Colonic mucosa (tissue), 4 donors: ENCODE data around the gene CLASP1. TPM values are rescaled to one million over a fixed set of nuclear protein-coding genes. Genes with fewer than 3 reads are reported as not detected.

Experiments
- DNase-seq: peaks from one replicate; pipeline ENCODE4 v3.0.0-alpha.2; 2020
- H3K27ac ChIP-seq: fragments of 200-600 bp; one replicate; pipeline ENCODE4 v1.8.0; 2021
- H3K27me3 ChIP-seq: fragments of 200-600 bp; one replicate; pipeline ENCODE4 v1.8.0; 2021
- H3K36me3 ChIP-seq: fragments of 200-600 bp; one replicate; pipeline ENCODE4 v1.8.0; 2021
- H3K4me1 ChIP-seq: fragments of 200-600 bp; one replicate; pipeline ENCODE4 v1.8.0; 2021; ENCODE audit warnings: mild to moderate bottlenecking
- H3K4me3 ChIP-seq: fragments of 200-600 bp; one replicate; pipeline ENCODE4 v1.8.0; 2021
- H3K9ac ChIP-seq, 2 donors: one replicate each; pipeline ENCODE4 v1.7.0; 2013; ENCODE audit warnings: control low read depth in 2 of 2, low read depth in 2 of 2, low read length in 2 of 2
- H3K9me3 ChIP-seq: fragments of 200-600 bp; one replicate; pipeline ENCODE4 v1.8.0; 2021
- CTCF ChIP-seq: fragments of 200-600 bp; IDR thresholded peaks from one replicate; pipeline ENCODE4 v1.8.0; 2022; ENCODE audit warnings: antibody characterized with exemption, mild to moderate bottlenecking
- intact Hi-C: fragments of 100-400 bp; cut with DNase I; formaldehyde crosslinking; loops from one replicate; pipeline ENCODE4 v1.14.1; 2022
- total RNA-seq, 2 donors: library from RNA; stranded (reverse); fragmentation: NEBNext Ultra II Directional in 1 of 2; extraction: Animal tissue kit (Norgen Biotek cat#: 25700) in 1 of 2; gene quantifications; one replicate each; pipeline ENCODE4 v1.2.1, GENCODE V29; 2021
- donor health status: healthy.
- donor health status: DM: no; HTN: no; CAD: no.
- donor health status: DM: no; HTN: no; CAD: no.

Gene CLASP1
- total RNA-seq, 2 donors from 2014 or later: 30.3 to 32.3 TPM

- no peak overlapping the region for H3K9ac ChIP-seq
- no peaks in the 10 kb centered on the region for H3K9me3 ChIP-seq
Measured at GRCh38 chr2:121633463-121633862, 15.8 kb downstream of the CLASP1 start.

GRCh38 chr2:121627525-121628050, 21.7 kb downstream of the CLASP1 start:
- Histone ChIP-seq H3K9me3 (no peaks in the 10 kb centered on the region), H3K4me3 (no peak overlapping the region), H3K27me3 (no peaks in the 10 kb centered on the region), H3K36me3 (no peaks in the 10 kb centered on the region), H3K9ac (no peak overlapping the region), H3K27ac (no peak overlapping the region), H3K4me1 (no peaks in the 10 kb centered on the region)
- no peak for DNase-seq
- TF ChIP-seq CTCF: no peak
- intact Hi-C loops: no loop called here

More at GRCh38 chr2:121633463-121633862, 15.8 kb downstream of the CLASP1 start:
- TF ChIP-seq CTCF: no peak
- Histone ChIP-seq H3K36me3 (no peaks in the 10 kb centered on the region), H3K4me1 (no peaks in the 10 kb centered on the region), H3K27ac (no peak overlapping the region), H3K27me3 (no peaks in the 10 kb centered on the region), H3K4me3 (no peak overlapping the region)
- no peak for DNase-seq
- intact Hi-C loops: no loop called here

DNA sequence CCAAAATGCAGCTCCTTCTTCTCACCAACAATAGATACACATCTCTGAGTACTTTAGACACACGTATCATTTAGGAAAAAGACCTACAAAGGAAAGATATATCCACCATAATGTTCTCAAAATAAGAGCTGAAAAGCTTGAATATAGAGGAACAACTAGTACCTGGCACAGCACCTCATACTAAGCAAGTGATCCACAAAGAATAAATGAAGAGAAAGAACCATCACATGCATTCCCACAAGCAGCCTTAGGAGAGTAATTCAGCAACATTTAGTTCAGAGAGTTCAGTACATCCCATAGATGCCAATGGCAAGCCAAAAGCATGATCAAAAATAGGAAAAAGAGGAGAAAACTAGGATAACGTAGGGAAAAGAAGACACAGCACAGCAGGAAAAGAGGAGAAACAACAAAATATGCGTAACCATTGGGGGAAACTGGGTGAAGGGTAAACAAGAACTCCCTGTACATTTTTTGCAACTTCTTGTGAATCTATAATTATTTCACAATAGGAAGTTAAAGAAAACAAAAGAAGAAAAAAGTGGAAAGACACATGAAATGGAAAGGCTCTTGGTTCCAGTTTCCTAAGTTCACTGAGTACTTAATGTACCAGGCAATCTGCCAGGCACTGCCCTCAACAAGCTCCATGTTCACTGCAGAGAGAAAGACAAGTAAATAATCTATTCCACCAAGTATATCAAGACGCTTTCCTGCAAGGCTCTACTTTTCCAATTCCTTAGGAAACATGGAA, 22.3 kb downstream of the CLASP1 start:
- no peak for TF ChIP-seq CTCF
- H3K27ac ChIP-seq: no peak overlapping the region

GRCh38 chr2:121625953-121626352, 23.3 kb downstream of the CLASP1 start:
- intact Hi-C loops: no loop called here
- H3K9ac ChIP-seq: no peak overlapping the region
- H3K36me3 ChIP-seq: no peaks in the 10 kb centered on the region
- no peaks in the 10 kb centered on the region for H3K9me3 ChIP-seq
- no peaks in the 10 kb centered on the region for H3K27me3 ChIP-seq
- H3K4me1 ChIP-seq: no peaks in the 10 kb centered on the region
- DNase-seq: no peak
- no peak for TF ChIP-seq CTCF
- no peak overlapping the region for H3K4me3 ChIP-seq
- no peak overlapping the region for H3K27ac ChIP-seq

More for the DNA sequence above, 22.3 kb downstream of the CLASP1 start:
- no peak overlapping the region for H3K4me3 ChIP-seq
- no peaks in the 10 kb centered on the region for H3K27me3 ChIP-seq
- no peak overlapping the region for H3K9ac ChIP-seq
- no peak for DNase-seq
- no peaks in the 10 kb centered on the region for H3K36me3 ChIP-seq
- no peaks in the 10 kb centered on the region for H3K9me3 ChIP-seq
- H3K4me1 ChIP-seq: no peaks in the 10 kb centered on the region
- intact Hi-C loops: no loop called here

DNA sequence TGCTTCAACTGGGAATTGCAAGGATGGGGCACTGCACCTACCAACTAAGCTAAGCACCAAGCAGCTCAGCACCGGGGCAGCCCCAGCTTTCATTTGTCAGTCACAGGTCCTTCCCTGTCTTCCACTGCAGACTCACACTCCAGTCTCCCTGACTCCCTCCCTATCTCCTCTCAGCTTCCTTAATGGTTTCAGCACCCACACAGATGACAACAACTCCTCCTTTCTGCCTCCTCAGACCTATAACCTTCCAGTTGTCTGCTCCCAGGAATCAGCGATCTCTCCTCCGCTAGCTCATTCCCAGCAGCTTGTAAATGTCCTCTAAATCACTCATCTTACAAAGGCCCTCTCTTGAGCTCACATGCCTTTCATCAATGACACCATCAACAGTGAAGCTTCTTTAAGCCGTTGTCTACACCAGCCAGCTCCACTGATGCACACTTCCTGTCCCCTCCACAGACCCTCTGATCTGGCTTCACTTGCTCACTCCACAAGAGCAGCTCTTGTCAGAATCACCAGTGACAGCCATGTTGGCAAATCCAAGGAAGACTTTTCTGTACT, 32.1 kb downstream of the CLASP1 start:
- Histone ChIP-seq H3K27me3 (no peaks in the 10 kb centered on the region), H3K9ac (no peak overlapping the region), H3K9me3 (no peaks in the 10 kb centered on the region), H3K36me3 (no peaks in the 10 kb centered on the region), H3K4me1 (no peaks in the 10 kb centered on the region), H3K27ac (no peak overlapping the region), H3K4me3 (no peak overlapping the region)
- intact Hi-C loops: no loop called here
- no peak for TF ChIP-seq CTCF
- DNase-seq: no peak
